Measurements from ENCODE around the gene CABLES2.

DNA sequence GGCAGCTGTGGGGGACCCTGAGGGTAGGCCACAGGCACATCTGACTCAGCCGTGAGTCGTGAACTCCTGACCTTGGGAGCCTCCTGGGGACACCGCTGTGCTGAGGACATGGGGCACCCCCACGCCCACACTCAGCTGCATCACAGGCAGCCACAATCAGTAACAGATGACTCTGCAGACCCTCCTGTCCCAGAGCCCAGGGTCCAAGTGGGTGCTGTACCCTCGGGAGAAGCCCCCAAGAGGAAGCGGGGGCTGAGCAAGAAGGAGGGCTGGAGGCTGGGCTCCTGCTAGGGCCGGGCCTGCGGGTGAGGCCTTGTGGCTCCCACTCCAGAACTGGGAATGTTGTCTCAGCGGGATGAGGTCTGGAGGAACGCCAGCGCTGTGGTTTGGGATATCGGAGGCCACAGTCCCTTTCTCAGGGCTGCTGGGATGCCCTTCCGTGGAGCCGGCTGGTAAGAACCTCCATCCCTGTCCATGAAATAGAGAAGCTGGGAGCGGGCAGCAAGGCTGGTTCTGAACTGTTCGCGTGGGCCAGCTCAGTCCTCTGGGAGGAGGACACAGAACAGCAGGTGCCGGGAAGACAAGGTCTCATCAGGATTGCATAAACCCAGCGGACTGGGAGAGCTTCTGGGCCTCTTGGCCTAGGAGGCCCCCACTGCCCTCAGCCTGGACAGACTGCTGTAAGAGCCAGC, 36.8 kb downstream of the CABLES2 start:
- no peak for TF ChIP-seq EZH2 (IDR thresholded peaks at IDR 0.05; ENCODE audit: insufficient read depth, poor library complexity, severe bottlenecking)
- no peak for TF ChIP-seq EZH2phosphoT487 (IDR thresholded peaks at IDR 0.05; ENCODE audit: insufficient read depth, low read depth)

Data from GM23248 (cell line).